ENCODE results near the gene DHRS11.

DHRS11 gene

GRCh38 chr17:36592716-36593321, 1.1 kb downstream of the DHRS11 start:
- DNase-seq (ENCODE audit: low read depth, low spot score), result no peak
- peak overlapping the region; percentile 54 for H3K4me3 ChIP-seq (ENCODE audit: low read depth, low read length)
- in situ Hi-C loops (cut with HindIII; ENCODE audit: low sequenced_read_pairs), result no loop called here
- TF ChIP-seq, protein P1, sequence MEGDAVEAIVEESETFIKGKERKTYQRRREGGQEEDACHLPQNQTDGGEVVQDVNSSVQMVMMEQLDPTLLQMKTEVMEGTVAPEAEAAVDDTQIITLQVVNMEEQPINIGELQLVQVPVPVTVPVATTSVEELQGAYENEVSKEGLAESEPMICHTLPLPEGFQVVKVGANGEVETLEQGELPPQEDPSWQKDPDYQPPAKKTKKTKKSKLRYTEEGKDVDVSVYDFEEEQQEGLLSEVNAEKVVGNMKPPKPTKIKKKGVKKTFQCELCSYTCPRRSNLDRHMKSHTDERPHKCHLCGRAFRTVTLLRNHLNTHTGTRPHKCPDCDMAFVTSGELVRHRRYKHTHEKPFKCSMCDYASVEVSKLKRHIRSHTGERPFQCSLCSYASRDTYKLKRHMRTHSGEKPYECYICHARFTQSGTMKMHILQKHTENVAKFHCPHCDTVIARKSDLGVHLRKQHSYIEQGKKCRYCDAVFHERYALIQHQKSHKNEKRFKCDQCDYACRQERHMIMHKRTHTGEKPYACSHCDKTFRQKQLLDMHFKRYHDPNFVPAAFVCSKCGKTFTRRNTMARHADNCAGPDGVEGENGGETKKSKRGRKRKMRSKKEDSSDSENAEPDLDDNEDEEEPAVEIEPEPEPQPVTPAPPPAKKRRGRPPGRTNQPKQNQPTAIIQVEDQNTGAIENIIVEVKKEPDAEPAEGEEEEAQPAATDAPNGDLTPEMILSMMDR (IDR thresholded peaks at IDR 0.05; ENCODE audit: low read depth, low read length), result no peak

- in situ Hi-C loops (cut with HindIII; ENCODE audit: low sequenced_read_pairs), result no loop called here
- TF ChIP-seq, protein P1 (IDR thresholded peaks at IDR 0.05; ENCODE audit: low read depth, low read length), result no peak
- DNase-seq (ENCODE audit: low read depth, low spot score), result no peak
- no peak overlapping the region for H3K4me3 ChIP-seq (ENCODE audit: low read depth, low read length)
Measured at GRCh38 chr17:36593656-36594316, 2.1 kb downstream of the DHRS11 start.

DNA sequence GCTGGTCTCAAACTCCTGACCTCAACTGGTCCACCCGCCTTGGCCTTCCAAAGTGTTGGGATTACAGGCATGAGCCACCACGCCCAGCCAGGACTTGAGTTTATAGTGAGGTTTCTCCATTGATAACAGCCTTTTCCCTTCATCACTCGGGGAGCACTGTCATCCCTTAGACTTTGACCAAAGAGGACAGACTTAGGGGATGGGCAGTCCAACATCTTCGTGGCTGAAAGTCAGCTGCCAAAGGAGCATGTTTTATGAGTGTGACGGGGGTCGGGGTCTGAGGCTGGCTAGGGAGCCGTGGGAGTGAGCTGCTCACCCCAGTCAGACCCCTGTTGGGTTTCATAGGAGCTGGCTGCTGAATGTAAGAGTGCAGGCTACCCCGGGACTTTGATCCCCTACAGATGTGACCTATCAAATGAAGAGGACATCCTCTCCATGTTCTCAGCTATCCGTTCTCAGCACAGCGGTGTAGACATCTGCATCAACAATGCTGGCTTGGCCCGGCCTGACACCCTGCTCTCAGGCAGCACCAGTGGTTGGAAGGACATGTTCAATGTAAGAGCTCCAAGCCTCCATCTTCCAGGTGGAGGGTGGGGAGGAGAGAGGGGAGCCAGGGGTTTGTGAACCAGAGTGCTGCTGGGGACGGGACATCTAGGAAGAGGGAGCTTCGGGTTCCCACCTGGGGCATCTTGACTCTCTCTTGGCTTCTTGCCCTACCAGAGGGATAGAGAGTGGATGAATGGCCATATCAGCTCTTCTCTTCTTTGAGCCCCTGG, 3.1 kb downstream of the DHRS11 start:
- in situ Hi-C loops (cut with HindIII; ENCODE audit: low sequenced_read_pairs), result no loop called here
- H3K4me3 ChIP-seq (ENCODE audit: low read depth, low read length), result no peak overlapping the region
- TF ChIP-seq, protein P1 (IDR thresholded peaks at IDR 0.05; ENCODE audit: low read depth, low read length), result no peak
- DNase-seq (ENCODE audit: low read depth, low spot score), result no peak

GRCh38 chr17:36597226-36597625, 5.5 kb downstream of the DHRS11 start:
- no peak overlapping the region for H3K4me3 ChIP-seq (ENCODE audit: low read depth, low read length)
- DNase-seq (ENCODE audit: low read depth, low spot score), result no peak
- in situ Hi-C loops (cut with HindIII; ENCODE audit: low sequenced_read_pairs), result no loop called here
- TF ChIP-seq, protein P1 (IDR thresholded peaks at IDR 0.05; ENCODE audit: low read depth, low read length), result no peak

- in situ Hi-C loops (cut with HindIII; ENCODE audit: low sequenced_read_pairs), result no loop called here
- no peak for DNase-seq (ENCODE audit: low read depth, low spot score)
- H3K4me3 ChIP-seq (ENCODE audit: low read depth, low read length), result no peak overlapping the region
- TF ChIP-seq, protein P1 (IDR thresholded peaks at IDR 0.05; ENCODE audit: low read depth, low read length), result no peak
Measured at GRCh38 chr17:36597866-36598777, 6.4 kb downstream of the DHRS11 start.

DNA sequence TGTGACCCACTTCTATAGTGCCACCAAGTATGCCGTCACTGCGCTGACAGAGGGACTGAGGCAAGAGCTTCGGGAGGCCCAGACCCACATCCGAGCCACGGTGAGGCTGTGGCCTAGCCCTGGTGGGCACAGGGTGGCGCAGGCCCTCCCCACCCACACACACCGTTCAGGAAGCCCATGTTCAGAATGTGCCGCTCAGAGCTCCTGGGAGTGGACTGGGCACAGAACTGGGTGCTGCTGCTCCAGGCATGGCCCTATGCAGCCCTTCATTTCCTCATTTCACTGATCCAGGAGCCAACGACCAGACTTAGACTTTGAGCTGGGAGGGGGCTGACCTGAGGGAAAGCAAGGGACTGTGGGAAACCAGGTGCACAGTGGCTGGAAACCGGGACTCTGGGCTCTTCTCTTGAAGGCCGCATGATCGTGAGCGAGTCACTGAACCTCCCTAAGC, 7.3 kb downstream of the DHRS11 start:
- DNase-seq (ENCODE audit: low read depth, low spot score), result no peak
- no peak overlapping the region for H3K4me3 ChIP-seq (ENCODE audit: low read depth, low read length)
- in situ Hi-C loops (cut with HindIII; ENCODE audit: low sequenced_read_pairs), result no loop called here
- TF ChIP-seq, protein P1 (IDR thresholded peaks at IDR 0.05; ENCODE audit: low read depth, low read length), result no peak
